Astrocyte (in vitro differentiated cells and primary cell): ENCODE measurements around the gene HLCS.

Experiments
- CTCF ChIP-seq: IDR thresholded peaks from 2 replicates; pipeline ENCODE4 v1.5.1; 2011; ENCODE audit warnings: low read depth, mild to moderate bottlenecking, inconsistent platforms, low read length, moderate library complexity; ENCODE audit not compliant: insufficient read depth
- EZH2 ChIP-seq: IDR thresholded peaks from 2 replicates; pipeline ENCODE4 v1.6.1; 2012; ENCODE audit warnings: mild to moderate bottlenecking, low read length, inconsistent platforms; ENCODE audit not compliant: insufficient read depth

- TF ChIP-seq EZH2 (no peak), CTCF (no peak)
Measured at GRCh38 chr21:36922861-36923260, 43.6 kb downstream of the HLCS start.
